GM19328 (cell line): ENCODE measurements around the gene ACTG2.
"Not testable (repeated sequence)": the region's sequence is repeated elsewhere in the genome, so short reads cannot be mapped to it uniquely, and the experiment has no call there.

Experiments used
- ATAC-seq: cut with Tn5 transposase; IDR thresholded peaks from one replicate; pipeline ENCODE4 v1.9.1; 2021; ENCODE audit warnings: mild to moderate bottlenecking, moderate library complexity; ENCODE audit not compliant: unreplicated experiment

The ACTG2 gene

DNA sequence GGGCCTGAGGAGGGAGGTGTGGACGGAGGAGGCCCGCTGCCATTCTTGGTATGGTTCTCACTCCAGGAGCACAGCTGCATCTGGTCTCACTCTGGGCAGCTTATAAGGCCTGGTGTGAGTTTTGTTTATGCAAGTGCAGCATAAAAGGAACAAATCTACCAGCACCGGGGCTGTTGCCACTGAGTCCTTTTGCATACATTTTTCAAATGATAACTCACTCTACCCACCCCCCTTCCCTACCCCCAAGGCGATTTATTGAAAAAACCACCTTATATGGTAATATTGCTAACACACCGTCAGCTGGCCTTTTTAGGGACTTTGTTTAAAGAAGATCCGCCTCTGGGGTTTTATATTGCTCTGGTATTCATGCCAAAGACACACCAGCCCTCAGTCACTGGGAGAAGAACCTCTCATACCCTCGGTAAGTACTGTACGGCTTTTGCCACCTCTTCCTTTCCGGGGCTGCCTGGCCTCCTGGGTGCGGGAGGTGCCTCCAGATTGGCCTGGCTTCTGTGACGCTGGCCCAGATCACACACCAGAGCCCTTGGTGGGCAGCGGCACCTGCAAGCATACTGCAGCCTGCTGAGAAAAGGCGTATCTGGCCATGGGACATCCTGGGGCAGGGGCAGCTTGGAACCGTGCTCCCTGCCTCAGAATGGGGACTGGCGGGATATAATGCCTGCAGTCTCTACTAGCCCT, at the start of gene ACTG2:
ACTG2 (plus strand) TSS at position 378 of the 699 bp plus-strand sequence. CDS start 8,304 bp downstream, outside the sequence.
- no peak for ATAC-seq

DNA sequence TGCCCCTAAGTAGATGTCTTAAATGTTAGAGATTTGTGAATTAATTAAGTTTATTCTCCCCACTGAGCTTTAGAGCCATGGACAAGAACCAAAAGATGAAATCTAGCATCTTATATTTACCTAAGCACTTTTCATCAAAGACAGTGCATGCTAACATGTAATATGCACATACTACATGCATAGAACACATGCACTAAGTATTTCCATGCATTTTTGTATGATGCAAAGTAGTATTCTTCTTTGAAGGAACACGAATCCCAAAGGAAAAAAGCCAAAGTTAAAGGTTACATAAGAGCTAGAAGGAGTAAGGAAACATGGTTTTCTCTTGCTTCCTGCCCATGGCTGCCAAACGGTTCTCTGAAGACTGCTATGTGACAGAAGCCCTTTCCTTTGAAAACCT, 48.7 kb upstream of the ACTG2 start:
- no peak for ATAC-seq

DNA sequence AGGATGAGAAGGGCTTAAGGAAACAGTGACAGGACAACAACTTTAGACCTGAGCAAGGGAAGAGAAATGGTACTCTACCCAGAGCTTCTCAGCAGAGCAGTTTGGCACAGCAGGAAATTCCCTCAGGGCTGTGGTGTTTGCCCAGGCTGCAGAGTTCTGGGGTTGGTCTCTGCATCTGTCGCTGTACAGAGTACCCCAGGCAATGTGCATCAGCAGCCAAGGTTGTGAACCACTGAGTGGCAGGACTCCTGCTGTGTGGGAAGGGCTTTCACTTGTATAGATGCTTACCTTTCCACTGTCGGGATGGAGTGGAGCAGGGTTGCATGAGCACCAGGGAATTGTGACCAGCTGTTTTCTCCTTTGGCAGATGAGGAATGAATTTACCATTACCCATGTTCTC, 42.8 kb upstream of the ACTG2 start:
- ATAC-seq: no peak

DNA sequence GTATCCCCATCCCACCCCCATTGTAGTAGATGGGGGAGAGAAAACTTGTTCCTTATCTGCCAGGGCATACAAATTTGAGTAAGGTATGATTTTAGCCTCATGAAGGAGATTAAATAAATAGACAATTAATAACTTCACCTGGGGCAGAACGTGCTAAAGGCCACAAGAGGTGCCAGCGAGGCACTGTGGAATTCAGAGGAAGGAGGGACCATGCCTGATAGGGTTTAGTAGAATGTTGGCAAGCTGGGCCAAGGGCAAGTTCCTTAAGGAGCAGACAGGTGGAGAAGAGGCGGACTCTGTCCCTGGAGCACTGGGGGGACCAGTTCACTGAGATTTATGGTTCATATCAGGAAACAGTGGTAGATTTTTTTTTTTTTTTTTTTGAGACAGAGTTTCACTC, 41.5 kb upstream of the ACTG2 start:
- ATAC-seq: no peak

DNA sequence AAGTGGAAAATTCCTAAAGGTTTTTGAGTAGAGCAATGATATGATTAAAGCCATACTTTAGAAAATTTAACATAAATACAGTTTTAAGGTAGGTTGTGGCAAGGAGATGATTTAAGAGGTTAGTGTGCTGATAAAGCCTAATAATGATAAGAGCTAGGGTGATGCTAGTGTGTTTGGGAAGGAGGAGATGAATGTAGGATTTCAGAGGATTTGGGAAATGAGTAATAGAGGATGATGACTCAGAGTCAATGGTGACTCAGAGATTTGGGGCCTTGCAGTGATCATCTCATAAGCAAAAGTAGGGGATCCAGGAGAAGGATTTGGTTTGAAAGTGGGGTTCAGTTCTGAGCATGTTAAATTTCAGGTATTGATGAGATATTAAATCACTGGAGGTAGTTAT, 40.8 kb upstream of the ACTG2 start:
- no peak for ATAC-seq

DNA sequence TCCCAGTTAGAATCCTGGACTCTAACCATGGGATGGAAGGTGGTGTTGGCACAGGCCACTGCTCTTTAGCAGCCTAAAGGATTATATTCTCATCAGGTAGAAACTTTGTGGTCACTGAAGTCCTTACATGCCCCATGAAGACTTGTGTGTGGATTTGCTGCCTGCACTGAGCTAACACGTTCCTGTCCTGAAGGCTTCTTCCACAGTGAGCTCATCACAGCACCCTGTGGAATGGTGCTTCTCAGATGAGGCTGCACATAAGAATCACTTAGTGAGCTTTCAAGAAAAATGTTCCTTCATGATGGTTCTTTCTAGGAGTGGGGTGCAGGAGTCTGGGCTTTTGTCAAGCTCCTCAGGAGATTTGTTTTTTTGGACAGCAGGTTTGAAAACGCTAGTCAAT, 37.3 kb upstream of the ACTG2 start:
- ATAC-seq: no peak

DNA sequence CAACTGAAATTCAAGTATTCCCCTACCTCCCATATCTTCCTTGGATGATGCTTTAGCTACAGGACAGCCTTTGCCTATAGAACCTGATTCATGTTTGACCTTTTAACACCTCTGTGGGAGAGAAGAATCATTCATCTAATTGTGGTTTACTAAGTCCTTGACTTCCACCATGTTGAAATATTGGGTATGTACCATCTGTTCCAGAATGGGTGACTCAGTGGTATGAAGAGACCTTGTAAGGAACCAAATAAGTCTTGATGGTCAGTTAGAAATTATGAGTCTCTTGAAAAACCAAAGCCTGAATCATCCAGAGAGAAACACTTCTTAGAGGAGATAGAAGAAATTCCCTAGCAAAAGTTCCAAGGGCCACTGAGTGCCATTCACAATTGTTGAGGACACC, 36.6 kb upstream of the ACTG2 start:
- no peak for ATAC-seq

DNA sequence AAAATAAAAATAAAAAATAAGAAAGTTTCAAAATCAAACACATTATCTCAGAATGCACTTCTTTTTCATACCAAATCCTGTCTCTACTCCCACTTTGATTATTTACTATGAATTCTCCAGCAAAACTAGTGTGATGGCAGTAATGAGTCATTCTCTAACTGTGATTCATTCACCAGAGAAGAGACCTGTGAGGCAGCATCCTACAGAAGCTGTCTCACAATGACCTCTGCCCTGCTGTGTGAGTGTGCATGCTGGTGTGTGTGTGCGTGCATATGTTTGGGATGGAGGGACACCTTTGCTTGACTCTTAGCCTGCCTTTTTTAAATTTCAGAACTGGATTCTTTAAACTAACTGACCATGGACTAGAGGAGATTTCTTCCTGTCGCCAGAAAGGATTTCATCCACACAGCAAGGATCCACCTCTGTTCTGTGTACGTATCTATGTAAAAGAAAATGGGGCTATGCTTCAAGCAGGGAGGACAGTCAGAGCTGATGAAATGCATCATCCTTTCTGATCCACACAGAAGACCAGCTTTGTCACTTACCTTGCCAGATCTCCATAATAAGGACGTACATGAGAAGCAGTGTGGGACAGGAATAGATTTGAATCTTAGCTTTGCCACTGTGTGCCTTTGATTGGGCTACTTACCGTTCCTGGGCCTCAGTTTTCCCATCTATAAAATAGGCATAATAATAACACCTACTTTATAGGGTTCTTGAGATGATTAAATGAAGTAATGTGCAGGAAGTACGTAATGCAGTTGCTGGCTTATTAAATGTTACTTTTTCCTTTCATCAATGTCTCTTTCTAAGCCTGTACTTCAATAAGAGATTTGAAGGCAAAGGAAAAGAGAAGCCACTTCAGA, 32.9 kb upstream of the ACTG2 start:
- no peak for ATAC-seq

DNA sequence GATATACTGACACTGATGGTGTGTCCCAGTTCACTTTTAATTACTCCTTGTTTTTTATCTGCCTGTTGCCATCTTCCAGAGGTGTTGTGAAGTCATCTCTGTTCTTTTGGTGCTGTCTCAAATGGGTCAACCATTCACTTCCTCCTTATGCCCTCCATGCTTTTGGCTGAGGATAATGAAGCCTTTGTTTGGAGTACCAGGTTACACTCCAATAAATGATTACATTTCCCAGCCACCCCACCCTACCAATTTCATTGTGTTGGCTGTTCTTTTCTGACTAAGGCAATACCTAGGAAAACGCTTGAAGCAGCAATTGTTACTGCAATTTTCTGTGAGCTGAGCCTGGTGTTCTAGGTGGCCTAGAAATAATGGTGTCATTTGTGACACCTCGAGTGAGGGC, 29.8 kb upstream of the ACTG2 start:
- no peak for ATAC-seq

DNA sequence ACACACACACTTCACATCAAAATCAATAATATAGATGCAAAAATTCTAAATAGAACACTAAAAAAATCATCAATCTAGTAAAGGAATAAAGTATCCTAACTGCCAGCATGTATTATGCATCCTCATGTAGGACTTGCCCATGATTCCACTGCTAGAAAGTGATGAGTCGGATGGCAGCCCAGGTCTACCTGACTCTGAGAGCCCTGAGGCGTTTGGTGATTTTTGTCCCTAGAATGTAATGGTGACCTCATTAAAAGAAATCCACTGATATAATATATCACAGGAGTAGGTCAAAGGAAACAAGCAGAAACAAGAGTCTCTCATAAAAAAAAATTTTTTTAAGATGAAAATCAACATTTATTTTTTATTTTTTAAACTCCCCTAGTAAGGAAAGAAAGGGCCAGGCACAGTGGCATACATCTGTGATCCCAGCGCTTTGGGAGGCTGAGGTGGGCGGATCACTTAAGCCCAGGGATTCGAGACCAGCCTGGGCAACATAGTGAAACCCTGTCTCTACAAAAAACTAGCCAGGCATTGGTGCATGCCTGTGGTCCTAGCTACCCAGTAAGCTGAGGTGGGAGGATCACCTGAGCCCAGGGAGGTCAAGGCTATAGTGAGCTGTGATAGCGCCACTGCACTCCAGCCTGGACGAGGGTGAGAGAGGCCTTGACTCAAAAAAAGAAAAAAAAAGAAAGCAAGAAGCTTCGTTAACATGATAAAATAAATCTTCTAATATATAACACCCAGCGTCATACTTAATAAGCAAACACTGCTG, 24.4 kb upstream of the ACTG2 start:
- ATAC-seq: no peak

DNA sequence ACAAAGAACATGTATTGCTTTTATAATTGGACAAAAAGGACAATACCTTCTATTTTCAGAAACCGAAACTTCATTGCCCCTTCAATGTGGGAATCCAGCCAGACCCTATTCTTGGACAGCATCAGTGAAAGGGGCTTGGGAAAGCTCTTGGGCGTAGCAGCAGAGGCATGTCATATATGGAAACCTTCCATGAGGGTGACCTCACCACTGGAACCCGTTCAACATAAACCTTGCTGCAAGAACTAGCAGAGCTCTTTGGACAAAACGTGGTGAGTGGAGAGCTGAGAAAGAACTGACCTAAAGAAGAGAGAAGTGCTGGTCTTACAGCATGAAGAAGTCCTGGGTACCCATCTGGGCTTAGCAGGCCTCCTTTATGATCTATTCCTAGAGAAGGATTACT, 22.7 kb upstream of the ACTG2 start:
- no peak for ATAC-seq

DNA sequence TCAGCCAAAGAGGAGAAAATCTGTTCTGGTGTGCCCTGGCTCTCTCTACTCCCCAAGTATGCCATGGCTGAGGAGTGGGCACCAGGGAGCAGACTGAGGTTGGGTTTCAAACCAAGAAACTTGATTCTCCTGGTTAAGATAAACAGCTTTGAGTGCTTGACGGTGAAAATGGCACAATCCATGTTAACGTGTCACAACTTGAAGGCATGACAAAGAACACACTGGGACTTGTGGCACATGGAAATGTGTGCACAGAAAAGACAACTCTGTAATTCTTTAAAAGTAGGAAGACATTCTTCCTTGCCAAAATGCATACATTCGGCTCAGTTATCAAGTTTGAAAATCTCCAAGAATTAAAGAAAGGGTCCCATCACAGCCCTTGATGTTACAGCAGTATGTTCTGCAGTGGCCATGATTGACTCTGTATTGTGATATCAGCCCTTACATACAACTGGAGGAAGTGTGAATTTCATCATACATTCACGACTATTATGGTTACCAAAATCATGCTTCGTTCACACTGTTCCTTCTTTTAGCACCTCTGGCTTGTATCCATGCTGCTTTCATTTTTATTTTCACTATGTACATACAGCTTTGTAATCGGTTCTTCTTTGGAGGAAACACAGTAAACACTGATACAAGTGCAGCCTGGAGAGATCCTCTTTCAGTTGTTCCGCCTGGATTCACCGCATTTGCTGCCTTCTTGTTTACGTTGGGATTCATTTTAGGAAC, 15.6 kb upstream of the ACTG2 start:
- no peak for ATAC-seq

DNA sequence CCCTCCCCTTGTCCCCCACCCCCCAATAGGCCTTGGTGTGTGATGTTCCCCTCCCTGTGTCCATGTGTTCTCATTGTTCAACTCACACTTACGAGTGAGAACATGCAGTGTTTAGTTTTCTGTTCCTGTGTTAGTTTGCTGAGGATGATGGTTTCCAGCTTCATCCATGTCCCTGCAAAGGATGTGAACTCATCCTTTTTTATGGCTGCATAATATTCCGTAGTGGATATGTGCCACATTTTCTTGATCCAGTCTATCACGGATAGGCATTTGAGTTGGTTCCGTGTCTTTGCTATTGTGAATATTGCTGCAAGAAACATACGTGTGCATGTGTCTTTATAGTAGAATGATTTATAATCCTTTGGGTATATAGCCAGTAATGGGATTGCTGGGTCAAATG, 14.8 kb upstream of the ACTG2 start:
- not testable (repeated sequence) for ATAC-seq

DNA sequence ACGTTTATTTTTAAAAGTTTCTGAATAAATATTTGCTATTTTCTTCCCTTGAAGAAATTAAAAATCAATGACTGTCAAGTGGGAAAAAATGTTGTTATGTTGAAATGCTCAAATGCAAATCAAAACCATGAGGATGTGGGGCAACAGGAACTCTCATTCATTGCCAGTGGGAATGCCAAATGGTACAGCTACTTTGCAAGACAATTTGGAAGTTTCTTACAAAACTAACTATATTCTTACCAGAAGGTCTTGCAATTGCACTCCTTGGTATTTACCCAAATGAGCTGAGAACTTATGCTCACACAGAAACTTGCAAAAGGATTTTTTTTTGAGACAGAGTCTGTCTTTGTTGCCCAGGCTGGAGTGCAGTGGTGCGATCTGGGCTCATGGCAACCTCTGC, 7.4 kb upstream of the ACTG2 start:
- no peak for ATAC-seq

DNA sequence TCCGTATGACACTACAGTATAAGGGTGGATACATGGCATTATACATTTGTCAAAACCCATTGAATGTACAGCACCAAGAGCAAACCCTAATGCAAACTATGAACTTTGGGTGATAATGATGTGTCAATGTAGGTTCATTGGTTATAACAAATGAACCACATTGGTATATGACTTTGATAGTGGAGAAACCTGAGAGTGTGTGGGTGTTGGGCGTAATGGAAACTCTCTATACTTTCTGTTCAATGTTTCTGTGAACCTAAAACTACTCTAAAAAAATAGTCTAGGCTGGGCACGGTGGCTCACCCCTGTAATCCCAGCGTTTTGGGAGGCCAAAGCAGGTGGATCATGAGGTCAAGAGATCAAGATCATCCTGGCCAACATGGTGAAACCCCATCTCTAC, 6.5 kb upstream of the ACTG2 start:
- no peak for ATAC-seq

DNA sequence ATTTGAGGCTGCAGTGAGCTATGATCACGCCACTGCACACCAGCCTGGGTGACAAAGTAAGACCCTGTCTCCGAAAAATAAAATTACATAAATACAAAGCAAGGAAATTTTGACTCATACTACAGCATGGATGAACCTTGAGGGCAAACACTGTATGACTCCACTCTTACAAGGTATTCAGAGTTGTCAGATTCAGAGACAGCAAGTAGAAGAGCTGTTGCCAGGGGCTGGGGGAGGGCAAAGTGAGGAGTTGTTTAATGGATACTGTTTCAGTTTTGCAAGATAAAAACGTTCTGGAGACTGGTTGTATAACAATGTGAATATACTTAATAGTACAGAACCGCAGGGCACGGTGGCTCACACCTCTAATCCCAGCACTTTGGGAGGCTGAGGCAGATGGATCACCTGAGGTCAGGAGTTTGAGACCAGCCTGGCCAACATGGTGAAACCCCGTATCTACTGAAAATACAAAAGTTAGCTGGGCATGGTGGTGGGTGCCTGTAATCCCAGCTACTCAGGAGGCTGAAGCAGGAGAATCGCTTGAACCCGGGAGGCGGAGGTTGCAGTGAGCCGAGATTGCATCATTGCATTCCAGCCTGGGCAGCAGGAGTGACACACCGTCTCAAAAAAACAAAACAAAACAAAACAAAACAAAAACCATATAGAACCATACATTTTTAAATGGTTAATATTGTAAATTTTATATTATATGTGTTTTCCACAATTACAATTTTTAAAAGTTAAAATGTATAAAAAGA, 5.0 kb upstream of the ACTG2 start:
- not testable (repeated sequence) for ATAC-seq

DNA sequence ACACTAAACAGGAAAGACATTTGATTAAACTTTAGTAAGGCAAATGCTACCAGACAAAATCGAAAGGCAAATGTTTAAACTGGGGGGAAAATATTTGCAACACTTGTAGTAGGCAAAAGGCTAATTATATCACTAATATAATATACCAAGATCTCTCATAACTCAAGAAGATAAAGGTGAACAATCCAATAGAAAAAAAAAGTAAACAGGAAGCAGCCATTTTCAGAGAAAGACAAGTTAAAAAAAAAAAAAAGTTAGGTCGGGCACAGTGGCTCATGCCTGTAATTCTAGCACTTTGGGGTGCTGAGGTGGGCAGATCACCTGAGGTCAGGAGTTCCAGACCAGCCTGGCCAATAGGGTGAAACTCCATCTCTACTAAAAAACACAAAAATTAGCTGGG, 4.4 kb upstream of the ACTG2 start:
- no peak for ATAC-seq

DNA sequence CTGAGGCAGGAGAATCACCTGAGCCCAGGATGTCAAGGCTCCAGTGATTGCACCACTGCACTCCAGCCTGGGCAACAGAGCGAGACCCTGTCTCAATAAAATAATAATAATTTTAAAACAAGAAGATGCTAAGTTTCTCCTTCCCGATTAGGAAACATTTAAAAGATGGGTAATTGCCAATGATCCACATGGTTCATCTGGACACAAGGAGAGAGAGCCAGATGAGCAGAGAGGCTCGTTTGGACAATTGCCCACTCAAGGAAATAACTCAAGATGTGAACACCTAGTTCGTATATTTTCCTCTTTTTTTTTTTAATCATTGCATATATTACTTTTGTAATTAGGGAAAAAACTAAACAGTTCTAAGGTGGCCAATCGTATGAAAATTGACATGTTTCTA, 3.6 kb upstream of the ACTG2 start:
- no peak for ATAC-seq

DNA sequence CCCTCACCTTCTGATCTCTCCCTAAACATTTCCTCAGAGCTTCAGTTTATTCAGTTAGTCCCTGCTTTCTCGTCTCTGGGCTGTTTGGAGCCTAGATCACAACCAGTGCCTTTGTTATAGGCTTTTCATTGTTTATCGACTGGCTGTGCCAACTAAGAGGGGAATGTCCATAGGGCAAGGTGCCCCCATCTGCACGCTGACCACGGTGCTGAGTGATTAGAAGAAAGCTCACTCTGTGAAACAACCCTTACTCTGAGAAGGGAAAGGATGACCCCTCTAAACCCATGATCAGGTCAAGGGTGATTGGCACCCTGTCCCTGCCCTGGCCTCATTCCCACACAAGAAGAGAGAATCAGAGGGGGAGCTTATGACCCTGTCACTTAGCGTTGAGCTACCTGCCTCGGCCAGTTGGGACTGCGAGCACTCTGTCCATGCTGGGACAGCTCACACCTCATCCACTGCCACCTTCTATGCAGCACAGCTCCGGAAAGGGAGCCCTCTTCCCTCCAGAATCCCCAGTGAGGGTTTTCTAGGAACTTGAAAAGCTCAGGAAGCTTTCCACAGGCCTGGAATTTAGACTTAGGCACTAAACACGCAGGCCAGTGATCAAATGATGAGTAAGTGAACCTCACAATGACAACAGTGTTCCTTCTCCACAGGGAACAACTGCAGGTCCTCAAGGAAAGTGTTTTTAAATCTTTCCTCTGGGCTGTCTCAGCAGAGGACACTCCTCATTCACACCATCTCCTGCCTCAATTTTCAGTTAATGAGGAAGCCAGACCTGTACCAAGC, 2.3 kb upstream of the ACTG2 start:
- ATAC-seq: no peak
